Keratinocyte (primary cell): ENCODE results near the gene KCNK18. TPM values are rescaled to one million over a fixed set of nuclear protein-coding genes. Genes with fewer than 3 reads are reported as not detected.

ENCODE experiments used
- DNase-seq: peaks from one replicate; pipeline ENCODE4 v3.0.0-alpha.2; 2011; ENCODE audit warnings: low read depth, missing footprints, low spot score
- FAIRE-seq: peaks from 2 replicates; lab custom pipeline; 2011; peaks lifted over from hg19 to GRCh38; lab: Jason Lieb, UNC
- H2AFZ ChIP-seq: 2 replicates; pipeline ENCODE4 v1.6.0; 2012; ENCODE audit warnings: low read length, control low read depth, inconsistent platforms; ENCODE audit not compliant: control insufficient read depth
- H3K27ac ChIP-seq: 2 replicates; pipeline ENCODE4 v1.5.1; 2011; ENCODE audit warnings: low read length; ENCODE audit not compliant: control insufficient read depth, insufficient read depth
- H3K27me3 ChIP-seq: 3 replicates; pipeline ENCODE4 v1.6.0; 2011; ENCODE audit warnings: low read length; ENCODE audit not compliant: control insufficient read depth, insufficient read depth; ENCODE audit errors: extremely low read depth
- H3K36me3 ChIP-seq, 2 experiments: 2 replicates in 1 of 2; 3 replicates in 1 of 2; pipeline ENCODE4 v1.5.1; 2011; ENCODE audit warnings: low read length in 2 of 2, mild to moderate bottlenecking in 1 of 2; ENCODE audit not compliant: control insufficient read depth in 2 of 2, insufficient read depth in 2 of 2; ENCODE audit errors: extremely low read depth in 1 of 2
- H3K4me1 ChIP-seq: 3 replicates; pipeline ENCODE4 v1.5.1; 2011; ENCODE audit warnings: low read length; ENCODE audit not compliant: control insufficient read depth, insufficient read depth; ENCODE audit errors: extremely low read depth
- H3K4me2 ChIP-seq: 3 replicates; pipeline ENCODE4 v1.6.0; 2011; ENCODE audit warnings: low read depth, low read length; ENCODE audit not compliant: control insufficient read depth, insufficient read depth; ENCODE audit errors: extremely low read depth
- H3K4me3 ChIP-seq, 3 experiments: fragments of 200-600 bp in 1 of 3; sonication (generic) in 1 of 3; 2 replicates in 2 of 3; 3 replicates in 1 of 3; pipeline ENCODE4 v1.5.1; 2011 to 2016; ENCODE audit warnings: low read length in 3 of 3, mild to moderate bottlenecking in 3 of 3, control low read depth in 2 of 3, inconsistent platforms in 1 of 3, low read depth in 1 of 3, mixed read lengths in 1 of 3, mixed run types in 1 of 3, moderate library complexity in 1 of 3; ENCODE audit not compliant: control insufficient read depth in 2 of 3, insufficient read depth in 2 of 3; ENCODE audit errors: extremely low read depth in 1 of 3
- H3K79me2 ChIP-seq: 2 replicates; pipeline ENCODE4 v1.6.0; 2012; ENCODE audit warnings: low read length; ENCODE audit not compliant: control insufficient read depth, insufficient read depth
- H3K9ac ChIP-seq: 3 replicates; pipeline ENCODE4 v1.6.0; 2011; ENCODE audit warnings: low read length; ENCODE audit not compliant: control insufficient read depth, insufficient read depth; ENCODE audit errors: extremely low read depth
- H3K9me1 ChIP-seq: 3 replicates; pipeline ENCODE4 v1.6.0; 2011; ENCODE audit warnings: low read length; ENCODE audit not compliant: control insufficient read depth, insufficient read depth; ENCODE audit errors: extremely low read depth
- H3K9me3 ChIP-seq: 2 replicates; pipeline ENCODE4 v1.5.1; 2012; ENCODE audit warnings: low read depth, low read length; ENCODE audit not compliant: control insufficient read depth
- H4K20me1 ChIP-seq: 3 replicates; pipeline ENCODE4 v1.6.0; 2011; ENCODE audit warnings: low read length; ENCODE audit not compliant: control insufficient read depth, insufficient read depth; ENCODE audit errors: extremely low read depth
- CTCF ChIP-seq, 3 experiments: IDR thresholded peaks in 1 of 3; conservative IDR thresholded peaks in 1 of 3; optimal IDR thresholded peaks in 1 of 3; 2 replicates in 2 of 3; 3 replicates in 1 of 3; pipeline versions ENCODE3 to v1.5.1; 2011; ENCODE audit warnings: low read length in 3 of 3, mild to moderate bottlenecking in 3 of 3, moderate library complexity in 2 of 3, control low read depth in 1 of 3, inconsistent platforms in 1 of 3; ENCODE audit not compliant: insufficient read depth in 2 of 3; ENCODE audit errors: extremely low read depth in 1 of 3
- EZH2 ChIP-seq: IDR thresholded peaks from one replicate; pipeline ENCODE4 v1.6.1; 2012; ENCODE audit warnings: inconsistent platforms, mild to moderate bottlenecking, low read length, moderate library complexity
- dilution Hi-C: fragments of 300-500 bp; cut with MboI; formaldehyde crosslinking; loops from one replicate; pipeline ENCODE4 v1.7.0; 2020; ENCODE audit warnings: low sequenced_read_pairs; ENCODE audit not compliant: extremely low pct_ligation_motif_present
- polyA plus RNA-seq, 5 experiments: library from polyadenylated mRNA; depleted of rRNA in 3 of 5; stranded (reverse) in 3 of 5; stranded (forward) in 1 of 5; unstranded in 1 of 5; fragments of >200 nt; gene quantifications; 1 replicate in 1 of 5; 2 replicates in 3 of 5; 3 replicates in 1 of 5; pipeline versions ENCODE4 v1.2.1 to v1.2.3, GENCODE V29; 2011 to 2012; ENCODE audit warnings: missing spikeins in 2 of 5, low read depth in 1 of 5, low replicate concordance in 1 of 5

Gene KCNK18
- polyA plus RNA-seq, 1 donor (not counting 4 experiments of a cell fraction or from before 2014, with no cell fraction given) = not detected

GRCh38 chr10:117184296-117184695 is 13.0 kb upstream of the KCNK18 start:
- Histone ChIP-seq H2AFZ (no peak overlapping the region), H3K79me2 (no peaks in the 10 kb centered on the region), H4K20me1 (no peaks in the 10 kb centered on the region), H3K36me3 (no peaks in the 10 kb centered on the region), H3K4me1 (peaks cover 23% of the 10 kb centered on the region), H3K9me1 (peaks cover 2% of the 10 kb centered on the region), H3K4me3 (no peak overlapping the region), H3K9ac (no peak overlapping the region), H3K9me3 (no peaks in the 10 kb centered on the region), H3K4me2 (no peak overlapping the region), H3K27me3 (no peaks in the 10 kb centered on the region), H3K27ac (no peak overlapping the region)
- dilution Hi-C loops = no loop called here
- TF ChIP-seq EZH2 (no peak), CTCF (optimal IDR thresholded peaks at IDR 0.05 in 1 of 3, IDR thresholded peaks at IDR 0.05 in 1 of 3, conservative IDR thresholded peaks at IDR 0.05 in 1 of 3; ENCODE audit: extremely low read depth in 1 of 3, insufficient read depth in 2 of 3, low read length in 3 of 3) (no peak)
- DNase-seq = no peak
- no peak for FAIRE-seq

- Histone ChIP-seq H3K9me3 (no peaks in the 10 kb centered on the region), H3K27ac (no peak overlapping the region), H3K79me2 (no peaks in the 10 kb centered on the region), H3K4me2 (no peak overlapping the region), H3K9me1 (peaks cover 2% of the 10 kb centered on the region), H3K36me3 (no peaks in the 10 kb centered on the region), H4K20me1 (no peaks in the 10 kb centered on the region), H3K4me1 (peaks cover 23% of the 10 kb centered on the region), H2AFZ (no peak overlapping the region), H3K27me3 (no peaks in the 10 kb centered on the region), H3K4me3 (no peak overlapping the region), H3K9ac (no peak overlapping the region)
- no peak for TF ChIP-seq EZH2
- no peak for TF ChIP-seq CTCF (optimal IDR thresholded peaks at IDR 0.05 in 1 of 3, IDR thresholded peaks at IDR 0.05 in 1 of 3, conservative IDR thresholded peaks at IDR 0.05 in 1 of 3; ENCODE audit: extremely low read depth in 1 of 3, insufficient read depth in 2 of 3, low read length in 3 of 3)
- DNase-seq (no peak), FAIRE-seq (peak; percentile 82)
- dilution Hi-C loops = no loop called here
These were observed 12.5 kb upstream of the KCNK18 start for GRCh38 chr10:117184821-117185220.
